Nephron (organoid): ENCODE data around the gene CARMIL1.

Source experiments
- H3K27ac Mint-ChIP-seq, 3 experiments: 2 replicates each; pipeline ENCODE4 v1.8.0; 2020; ENCODE audit warnings: mixed read lengths in 3 of 3, mild to moderate bottlenecking in 2 of 3, moderate library complexity in 1 of 3
- H3K27me3 Mint-ChIP-seq: 2 replicates; pipeline ENCODE4 v1.8.0; 2021; ENCODE audit warnings: low read depth, mild to moderate bottlenecking, moderate library complexity, mixed read lengths
- H3K36me3 Mint-ChIP-seq: 2 replicates; pipeline ENCODE4 v1.8.0; 2020; ENCODE audit warnings: low read depth, mixed read lengths
- H3K4me1 Mint-ChIP-seq: 2 replicates; pipeline ENCODE4 v1.8.0; 2020; ENCODE audit warnings: mixed read lengths
- H3K4me3 Mint-ChIP-seq, 3 experiments: 2 replicates each; pipeline ENCODE4 v1.8.0; 2020; ENCODE audit warnings: mild to moderate bottlenecking in 3 of 3, mixed read lengths in 3 of 3, moderate library complexity in 2 of 3
- H3K9me3 Mint-ChIP-seq: 2 replicates; pipeline ENCODE4 v1.8.0; 2020; ENCODE audit warnings: mixed read lengths
- TF ChIP-seq, protein P1 (sequence below), 3 experiments: fragments of 200-600 bp; sonication (generic); IDR thresholded peaks; one replicate each; pipeline ENCODE4 v1.5.0; 2021; ENCODE audit warnings: antibody characterized with exemption in 3 of 3; ENCODE audit not compliant: unreplicated experiment in 3 of 3

CARMIL1 gene

DNA sequence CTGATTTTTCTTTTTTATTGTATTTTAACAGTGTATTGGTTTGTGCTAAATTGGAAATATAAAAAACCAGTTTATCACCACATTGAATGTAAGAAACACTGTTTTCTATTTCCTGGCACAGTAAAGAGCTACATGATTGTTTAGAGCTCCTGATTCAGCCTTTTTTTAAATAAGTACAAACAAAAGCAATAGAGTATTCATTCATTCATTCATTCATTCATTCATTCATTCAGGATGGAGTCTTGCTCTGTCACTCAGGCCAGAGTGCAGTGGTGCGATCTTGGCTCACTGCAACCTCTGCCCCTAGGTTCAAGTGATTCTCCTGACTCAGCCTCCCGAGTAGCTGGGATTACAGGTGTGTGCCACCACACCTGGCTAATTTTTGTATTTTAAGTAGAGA, 276.0 kb downstream of the CARMIL1 start:
- Mint-ChIP-seq H3K36me3 (peaks cover 4% of the 10 kb centered on the region), H3K27me3 (peaks cover 4% of the 10 kb centered on the region), H3K9me3 (no peaks in the 10 kb centered on the region), H3K27ac (no peak overlapping the region), H3K4me3 (no peak overlapping the region), H3K4me1 (peaks cover 10% of the 10 kb centered on the region)
- TF ChIP-seq, protein P1, sequence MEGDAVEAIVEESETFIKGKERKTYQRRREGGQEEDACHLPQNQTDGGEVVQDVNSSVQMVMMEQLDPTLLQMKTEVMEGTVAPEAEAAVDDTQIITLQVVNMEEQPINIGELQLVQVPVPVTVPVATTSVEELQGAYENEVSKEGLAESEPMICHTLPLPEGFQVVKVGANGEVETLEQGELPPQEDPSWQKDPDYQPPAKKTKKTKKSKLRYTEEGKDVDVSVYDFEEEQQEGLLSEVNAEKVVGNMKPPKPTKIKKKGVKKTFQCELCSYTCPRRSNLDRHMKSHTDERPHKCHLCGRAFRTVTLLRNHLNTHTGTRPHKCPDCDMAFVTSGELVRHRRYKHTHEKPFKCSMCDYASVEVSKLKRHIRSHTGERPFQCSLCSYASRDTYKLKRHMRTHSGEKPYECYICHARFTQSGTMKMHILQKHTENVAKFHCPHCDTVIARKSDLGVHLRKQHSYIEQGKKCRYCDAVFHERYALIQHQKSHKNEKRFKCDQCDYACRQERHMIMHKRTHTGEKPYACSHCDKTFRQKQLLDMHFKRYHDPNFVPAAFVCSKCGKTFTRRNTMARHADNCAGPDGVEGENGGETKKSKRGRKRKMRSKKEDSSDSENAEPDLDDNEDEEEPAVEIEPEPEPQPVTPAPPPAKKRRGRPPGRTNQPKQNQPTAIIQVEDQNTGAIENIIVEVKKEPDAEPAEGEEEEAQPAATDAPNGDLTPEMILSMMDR (IDR thresholded peaks at IDR 0.05; ENCODE audit: unreplicated experiment in 3 of 3) = no peak

DNA sequence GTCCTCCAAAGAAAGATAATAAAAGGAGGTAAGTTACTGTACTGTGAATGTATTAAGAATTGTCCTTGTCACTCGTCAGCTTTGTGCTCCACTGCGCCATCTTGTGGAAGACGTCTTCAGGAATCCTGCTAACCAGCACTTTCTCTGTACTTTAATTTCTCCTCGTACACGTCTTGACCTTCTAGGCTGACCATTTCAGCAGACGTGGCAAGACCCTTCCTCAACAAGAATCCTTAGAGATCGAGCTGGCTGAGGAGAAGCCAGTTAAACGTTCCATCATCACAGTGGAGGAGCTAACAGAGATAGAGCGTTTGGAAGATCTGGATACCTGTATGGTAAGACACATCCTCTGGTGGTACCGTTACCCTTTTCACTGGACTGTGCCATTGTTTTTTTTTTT, 277.3 kb downstream of the CARMIL1 start:
- Mint-ChIP-seq H3K4me3 (no peak overlapping the region), H3K9me3 (no peaks in the 10 kb centered on the region), H3K4me1 (peaks cover 10% of the 10 kb centered on the region), H3K27ac (no peak overlapping the region), H3K36me3 (peaks cover 4% of the 10 kb centered on the region), H3K27me3 (peaks cover 4% of the 10 kb centered on the region)
- TF ChIP-seq, protein P1 (IDR thresholded peaks at IDR 0.05; ENCODE audit: unreplicated experiment in 3 of 3) = peak; percentile 80 to 87 (median 81)

DNA sequence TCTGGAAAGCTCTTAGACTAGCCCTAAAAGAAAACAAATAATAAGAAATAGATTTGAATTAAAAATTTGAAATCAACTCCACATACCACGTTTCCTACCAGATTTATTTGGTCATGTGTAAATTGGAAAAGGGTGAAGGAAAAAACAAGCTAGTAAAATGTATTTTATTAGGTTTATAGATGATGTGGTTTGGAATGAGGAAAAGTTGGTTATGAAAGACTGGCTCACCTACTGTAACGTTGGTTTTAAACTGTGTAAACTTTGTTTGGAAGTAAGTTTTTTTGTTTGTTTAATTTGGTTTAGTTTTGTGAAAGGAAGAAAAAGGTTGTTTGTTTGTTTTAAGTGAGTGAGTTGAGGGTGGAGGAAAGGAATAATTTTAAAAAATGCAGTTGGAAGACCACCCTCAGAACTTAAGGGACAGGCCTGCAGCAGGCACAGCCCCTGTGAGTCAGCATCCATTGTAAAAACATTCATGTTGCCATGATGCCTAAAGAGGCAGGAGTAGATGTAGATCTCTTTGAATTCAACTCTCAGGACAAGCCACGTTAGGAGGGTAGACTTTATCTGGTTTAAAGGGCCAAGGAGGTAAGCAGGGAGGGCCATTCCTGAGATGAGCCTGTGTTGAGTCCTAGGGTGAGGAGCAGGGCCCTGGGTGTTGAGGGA, 279.1 kb downstream of the CARMIL1 start:
- peaks cover 9% of the 10 kb centered on the region for H3K4me1 Mint-ChIP-seq
- no peaks in the 10 kb centered on the region for H3K9me3 Mint-ChIP-seq
- peaks cover 4% of the 10 kb centered on the region for H3K36me3 Mint-ChIP-seq
- H3K27ac Mint-ChIP-seq = no peak overlapping the region
- TF ChIP-seq, protein P1 (IDR thresholded peaks at IDR 0.05; ENCODE audit: unreplicated experiment in 3 of 3) = no peak
- no peak overlapping the region for H3K4me3 Mint-ChIP-seq
- H3K27me3 Mint-ChIP-seq = peaks cover 4% of the 10 kb centered on the region

DNA sequence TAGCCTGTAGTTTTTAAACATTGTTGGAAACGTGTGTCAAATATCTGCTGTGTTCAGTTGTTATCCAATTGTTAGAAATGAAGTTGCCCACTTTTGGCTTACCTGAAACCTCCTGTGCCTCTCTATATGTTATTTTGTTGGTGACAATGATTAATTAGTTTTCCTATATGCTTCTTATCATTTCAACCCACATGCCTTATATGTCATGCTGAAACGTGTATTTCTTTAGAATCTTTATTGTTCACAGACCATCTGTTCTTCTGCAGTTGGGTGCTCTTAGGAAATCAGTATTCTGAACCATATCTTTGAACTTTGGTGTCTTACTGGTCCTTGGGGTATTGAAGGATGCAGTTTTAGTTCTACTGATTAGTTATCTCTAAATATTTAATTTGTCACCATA, 281.7 kb downstream of the CARMIL1 start:
- Mint-ChIP-seq H3K27me3 (no peaks in the 10 kb centered on the region), H3K27ac (no peak overlapping the region), H3K4me1 (no peaks in the 10 kb centered on the region), H3K36me3 (peaks cover 5% of the 10 kb centered on the region), H3K4me3 (no peak overlapping the region), H3K9me3 (no peaks in the 10 kb centered on the region)
- TF ChIP-seq, protein P1 (IDR thresholded peaks at IDR 0.05; ENCODE audit: unreplicated experiment in 3 of 3) = no peak

DNA sequence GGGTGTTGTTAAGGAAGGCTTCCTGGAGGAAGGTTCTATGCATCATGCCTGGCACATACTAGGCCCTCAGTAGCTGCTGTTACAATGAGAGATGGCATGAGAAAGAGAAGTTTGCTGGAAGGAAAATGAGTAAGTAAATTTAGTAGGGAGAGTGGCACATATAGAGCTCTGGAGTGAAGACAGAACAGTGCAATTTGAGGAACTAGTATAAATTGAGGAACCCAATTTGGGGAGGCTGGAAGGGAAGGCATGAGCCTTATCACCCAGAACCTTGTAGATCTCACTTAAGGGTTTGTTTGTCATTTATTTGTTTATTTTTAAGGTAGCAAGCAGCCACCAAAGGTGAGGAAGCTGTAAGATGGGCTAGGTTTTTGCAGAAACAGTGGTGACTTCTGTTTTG, 285.8 kb downstream of the CARMIL1 start:
- H3K27ac Mint-ChIP-seq = no peak overlapping the region
- H3K36me3 Mint-ChIP-seq = peaks cover 6% of the 10 kb centered on the region
- H3K4me3 Mint-ChIP-seq = no peak overlapping the region
- no peaks in the 10 kb centered on the region for H3K4me1 Mint-ChIP-seq
- H3K9me3 Mint-ChIP-seq = no peaks in the 10 kb centered on the region
- TF ChIP-seq, protein P1 (IDR thresholded peaks at IDR 0.05; ENCODE audit: unreplicated experiment in 3 of 3) = no peak
- H3K27me3 Mint-ChIP-seq = no peaks in the 10 kb centered on the region

DNA sequence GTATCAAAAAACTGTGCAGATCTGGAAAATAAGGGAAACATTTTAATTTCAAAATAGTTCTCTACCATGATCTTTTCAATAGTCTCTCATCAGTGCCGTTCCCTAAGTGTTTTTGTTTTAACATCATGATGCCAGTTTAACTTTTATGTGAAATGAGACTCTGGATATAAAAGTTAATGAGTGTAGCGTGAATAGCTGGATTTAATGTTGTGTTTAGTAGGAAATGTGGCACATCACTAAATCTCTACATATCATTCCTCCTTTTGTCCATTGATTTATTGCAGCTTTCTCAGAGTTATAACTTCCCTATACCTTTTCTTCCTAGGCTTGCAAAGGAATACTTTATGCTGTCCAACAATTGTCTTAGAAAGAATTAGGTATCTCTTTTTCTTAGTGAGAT, 291.4 kb downstream of the CARMIL1 start:
- peaks cover 6% of the 10 kb centered on the region for H3K36me3 Mint-ChIP-seq
- H3K27me3 Mint-ChIP-seq = no peaks in the 10 kb centered on the region
- no peak overlapping the region for H3K4me3 Mint-ChIP-seq
- H3K9me3 Mint-ChIP-seq = no peaks in the 10 kb centered on the region
- TF ChIP-seq, protein P1 (IDR thresholded peaks at IDR 0.05; ENCODE audit: unreplicated experiment in 3 of 3) = no peak
- H3K4me1 Mint-ChIP-seq = peaks cover 7% of the 10 kb centered on the region
- peak overlapping the region in 1 of 3 experiments; percentile 64 for H3K27ac Mint-ChIP-seq
